ENCODE measurements around the gene NFXL1. TPM values are rescaled to one million over a fixed set of nuclear protein-coding genes. Genes with fewer than 3 reads are reported as not detected.
A peak's percentile ranks its signal among the peaks of the same experiment; 100 is the strongest.

The NFXL1 gene
- total and polyA plus RNA-seq, 2 of the 4 experiments (the other 2 are of a cell fraction) = 13.9 to 23.1 TPM

DNA sequence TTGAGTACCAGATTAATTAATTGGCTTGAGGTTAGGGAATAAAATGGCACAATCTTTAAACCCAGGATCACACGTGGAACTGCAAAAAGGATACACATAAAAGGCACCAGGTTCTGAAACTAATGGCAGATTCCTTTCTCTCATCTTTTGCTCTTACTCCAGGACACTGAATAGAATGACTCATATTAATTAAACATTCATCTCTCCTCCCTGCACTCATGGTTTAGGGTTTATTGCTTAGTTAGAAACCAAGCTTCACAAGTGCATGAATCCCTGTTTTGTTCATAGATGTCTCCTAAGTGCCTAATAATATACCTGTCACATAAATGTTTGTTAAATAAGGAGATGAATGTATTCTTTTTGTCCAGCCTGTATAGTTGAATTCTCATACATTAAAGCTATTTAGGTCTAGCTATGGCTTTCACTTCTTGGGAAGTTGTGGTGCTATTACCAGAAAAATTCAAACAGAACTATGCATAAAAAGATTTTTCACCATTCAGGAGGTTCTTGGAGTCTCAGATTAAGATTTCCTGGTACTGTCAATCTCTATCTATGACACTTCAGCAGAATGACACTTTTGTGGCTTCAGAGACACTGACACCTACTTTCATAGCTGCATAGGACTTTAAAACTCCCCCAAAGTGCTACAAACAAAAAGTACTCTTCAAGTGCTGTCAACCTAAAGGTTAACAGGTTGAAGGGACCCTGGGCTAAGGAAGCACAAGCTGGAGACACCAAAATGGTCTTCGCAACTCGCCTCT lies 83.9 kb downstream of the NFXL1 start:
- Histone ChIP-seq H3K18ac (ENCODE audit: low read depth, low read length) (no peak overlapping the region), H3K4me3 (ENCODE audit: insufficient read depth, low read depth, low read length) (no peak overlapping the region), H4K5ac (ENCODE audit: low read depth, low read length) (no peak overlapping the region), H2AK9ac (replicated peaks; ENCODE audit: low read depth, low read length, poor library complexity) (no peak overlapping the region), H2AK5ac (ENCODE audit: low read depth, low read length) (no peak overlapping the region), H4K8ac (ENCODE audit: low read depth in 2 of 2, low read length in 2 of 2) (no peak overlapping the region), H3K4me2 (ENCODE audit: low read depth, low read length) (no peak overlapping the region), H3K4ac (ENCODE audit: low read depth, low read length) (no peak overlapping the region), H4K91ac (ENCODE audit: insufficient read depth, low read depth, low read length) (no peak overlapping the region), H3K56ac (ENCODE audit: extremely low read depth, insufficient read depth, low read length) (no peak overlapping the region), H3K9me3 (ENCODE audit: control insufficient read depth, insufficient read depth, low read length) (no peaks in the 10 kb centered on the region), H2AFZ (replicated peaks; ENCODE audit: low read length, poor library complexity) (no peak overlapping the region), H3K4me1 (ENCODE audit: control insufficient read depth, insufficient read depth, low read length) (peaks cover 2% of the 10 kb centered on the region; the same call in 1 of the 2 replicates), H2BK15ac (ENCODE audit: low read depth, low read length) (no peak overlapping the region), H3K9me1 (ENCODE audit: insufficient read depth, low read length) (no peaks in the 10 kb centered on the region), H2BK20ac (ENCODE audit: low read depth, low read length) (no peak overlapping the region), H3K27me3 (ENCODE audit: control insufficient read depth, insufficient read depth, low read length) (no peaks in the 10 kb centered on the region), H2BK5ac (ENCODE audit: low read depth, low read length, poor library complexity, severe bottlenecking) (no peak overlapping the region), H3K9ac (ENCODE audit: low read depth, low read length) (no peak overlapping the region), H3K36me3 (ENCODE audit: control insufficient read depth, insufficient read depth, low read length) (no peaks in the 10 kb centered on the region), H4K20me1 (ENCODE audit: insufficient read depth, low read length) (no peaks in the 10 kb centered on the region), H2BK120ac (ENCODE audit: low read depth, low read length) (no peak overlapping the region), H3K14ac (replicated peaks; ENCODE audit: low read depth, low read length) (no peak overlapping the region), H3K23ac (ENCODE audit: low read depth, low read length) (no peak overlapping the region), H3K79me1 (ENCODE audit: low read depth in 1 of 2, low read length in 2 of 2) (no peaks in the 10 kb centered on the region), H3K27ac (ENCODE audit: insufficient read depth, low read length) (no peak overlapping the region)
- CTCF ChIA-PET = interaction anchor here (1.0 kb wide), 1 partner anchor 9 kb away, joined by 3 read pairs; no protein-coding TSS in a partner anchor
- 71% methylated on average over 2 of the region's 3 CpGs; no CpG with 5 or more reads in 1 of the 2 experiments for WGBS, 2 experiments (ENCODE audit: extremely low coverage in 2 of 2, insufficient read length in 1 of 2)
- POLR2A ChIA-PET (ENCODE audit: unreplicated experiment) = no interaction called here
- no TSS peak for BruUV-seq (replicated peaks)
- dilution Hi-C loops (cut with HindIII; ENCODE audit: low sequenced_read_pairs, unreplicated experiment) = no loop called here
- in situ Hi-C loops (cut with MboI; ENCODE audit: low sequenced_read_pairs) = loop anchor here (10.0 kb wide), 1 partner anchor 126 kb away; no protein-coding TSS in a partner anchor
- intact Hi-C loops (cut with micrococcal nuclease) = no loop called here
- peak; percentile 21 for DNase-seq
- peak; percentile 66; the same call in 1 of the 2 replicates for ATAC-seq (ENCODE audit: low read depth)
- TF ChIP-seq ELK1 (IDR thresholded peaks at IDR 0.05; ENCODE audit: borderline replicate concordance, low read depth, low read length) = no peak
- TF ChIP-seq NFE2L2 (IDR thresholded peaks at IDR 0.05; ENCODE audit: low read depth, low read length) = no peak
- no peak for TF ChIP-seq POLR2A (IDR thresholded peaks at IDR 0.05; ENCODE audit: low read depth, low read length)
- TF ChIP-seq, protein P1, sequence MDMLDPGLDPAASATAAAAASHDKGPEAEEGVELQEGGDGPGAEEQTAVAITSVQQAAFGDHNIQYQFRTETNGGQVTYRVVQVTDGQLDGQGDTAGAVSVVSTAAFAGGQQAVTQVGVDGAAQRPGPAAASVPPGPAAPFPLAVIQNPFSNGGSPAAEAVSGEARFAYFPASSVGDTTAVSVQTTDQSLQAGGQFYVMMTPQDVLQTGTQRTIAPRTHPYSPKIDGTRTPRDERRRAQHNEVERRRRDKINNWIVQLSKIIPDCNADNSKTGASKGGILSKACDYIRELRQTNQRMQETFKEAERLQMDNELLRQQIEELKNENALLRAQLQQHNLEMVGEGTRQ (IDR thresholded peaks at IDR 0.05; ENCODE audit: low read depth, low read length) = no peak
- no peak for TF ChIP-seq RAD21 (IDR thresholded peaks at IDR 0.05; ENCODE audit: low read length)
- TF ChIP-seq CEBPB (IDR thresholded peaks at IDR 0.05; ENCODE audit: low read depth, low read length) = no peak
- TF ChIP-seq BHLHE40 (IDR thresholded peaks at IDR 0.05; ENCODE audit: low read depth, low read length) = no peak
- no peak for TF ChIP-seq RFX5 (IDR thresholded peaks at IDR 0.05; ENCODE audit: low read depth, low read length)
- TF ChIP-seq MAZ (IDR thresholded peaks at IDR 0.05; ENCODE audit: borderline replicate concordance, low read depth, low read length) = no peak
- no peak for TF ChIP-seq CTCF (conservative IDR thresholded peaks at IDR 0.05; ENCODE audit: low read depth, low read length)
- TF ChIP-seq MXI1 (IDR thresholded peaks at IDR 0.05; ENCODE audit: borderline replicate concordance, low read depth, low read length) = no peak
- no peak for TF ChIP-seq SMC3 (IDR thresholded peaks at IDR 0.05; ENCODE audit: low read depth, low read length)
- TF ChIP-seq CHD1 (IDR thresholded peaks at IDR 0.05; ENCODE audit: low read depth, low read length) = no peak
- TF ChIP-seq RCOR1 (IDR thresholded peaks at IDR 0.05; ENCODE audit: insufficient replicate concordance, low read length) = no peak
- no peak for TF ChIP-seq MAFK (IDR thresholded peaks at IDR 0.05; ENCODE audit: low read depth, low read length)
